K562 (cell line): ENCODE measurements around the gene AAK1.

ENCODE experiments used
- EHMT2 ChIP-seq: fragments of 450-650 bp; IDR thresholded peaks from 2 replicates; pipeline ENCODE4 v1.6.1; 2018; ENCODE audit warnings: antibody characterized with exemption
- GTF2F1 ChIP-seq: IDR thresholded peaks from 2 replicates; pipeline ENCODE4 v1.6.1; 2011; ENCODE audit warnings: low read depth, low read length, improper control_type of control experiment
- SP2 ChIP-seq: IDR thresholded peaks from 2 replicates; pipeline ENCODE4 v1.6.1; 2011; ENCODE audit warnings: mild to moderate bottlenecking, low read depth, low read length, moderate library complexity; ENCODE audit not compliant: poor library complexity, severe bottlenecking; ENCODE audit errors: extremely low read depth

GRCh38 chr2:69581774-69582581 is 61.6 kb downstream of the AAK1 start:
- TF ChIP-seq GTF2F1 (no peak), EHMT2 (no peak), SP2 (no peak)
